Fibroblast of lung (primary cell): Measurements from ENCODE around the gene HPS3. TPM values are rescaled to one million over a fixed set of nuclear protein-coding genes. Genes with fewer than 3 reads are reported as not detected.

ENCODE experiments used
- DNase-seq, 2 donors: peaks; one replicate each; pipeline versions ENCODE4 v3.0.0 to v3.0.0-alpha.2; 2010; ENCODE audit warnings: low read depth in 2 of 2
- H2AFZ ChIP-seq: 2 replicates; pipeline ENCODE4 v1.5.1; 2012; ENCODE audit warnings: low read length, control low read depth, inconsistent platforms
- H3K27ac ChIP-seq: 2 replicates; pipeline ENCODE4 v1.5.1; 2011; ENCODE audit warnings: low read length, control low read depth; ENCODE audit not compliant: insufficient read depth
- H3K27me3 ChIP-seq: 2 replicates; pipeline ENCODE4 v1.5.1; 2011; ENCODE audit warnings: mild to moderate bottlenecking, low read length; ENCODE audit not compliant: control insufficient read depth, insufficient read depth
- H3K36me3 ChIP-seq: 2 replicates; pipeline ENCODE4 v1.5.1; 2011; ENCODE audit warnings: low read length; ENCODE audit not compliant: control insufficient read depth, insufficient read depth
- H3K4me1 ChIP-seq: 2 replicates; pipeline ENCODE4 v1.5.1; 2011; ENCODE audit warnings: low read length; ENCODE audit not compliant: control insufficient read depth, insufficient read depth; ENCODE audit errors: extremely low read depth
- H3K4me2 ChIP-seq: 2 replicates; pipeline ENCODE4 v1.5.1; 2011; ENCODE audit warnings: low read length, control low read depth; ENCODE audit not compliant: insufficient read depth; ENCODE audit errors: extremely low read depth
- H3K4me3 ChIP-seq, 4 experiments: fragments of 200-600 bp in 1 of 4; sonication (generic) in 1 of 4; replicated peaks in 1 of 4; 2 replicates each; pipeline ENCODE4 v1.5.1; 2011 to 2016; ENCODE audit warnings: low read length in 4 of 4, low read depth in 3 of 4, mild to moderate bottlenecking in 3 of 4, control low read depth in 2 of 4, inconsistent platforms in 1 of 4, mixed read lengths in 1 of 4; ENCODE audit not compliant: insufficient read depth in 1 of 4; ENCODE audit errors: control extremely low read depth in 1 of 4
- H3K79me2 ChIP-seq: 2 replicates; pipeline ENCODE4 v1.5.1; 2012; ENCODE audit warnings: mild to moderate bottlenecking, low read length, inconsistent platforms; ENCODE audit not compliant: control insufficient read depth, insufficient read depth
- H3K9ac ChIP-seq: 2 replicates; pipeline ENCODE4 v1.5.1; 2011; ENCODE audit warnings: mild to moderate bottlenecking, low read length, control low read depth; ENCODE audit not compliant: insufficient read depth
- H3K9me3 ChIP-seq: 2 replicates; pipeline ENCODE4 v1.5.1; 2012; ENCODE audit warnings: low read depth, low read length; ENCODE audit not compliant: control insufficient read depth, insufficient read depth
- H4K20me1 ChIP-seq: 2 replicates; pipeline ENCODE4 v1.5.1; 2011; ENCODE audit warnings: low read length; ENCODE audit not compliant: control insufficient read depth, insufficient read depth; ENCODE audit errors: extremely low read depth
- CTCF ChIP-seq, 2 donors: IDR thresholded peaks in 1 of 2; conservative IDR thresholded peaks in 1 of 2; 1 replicate in 1 of 2; 2 replicates in 1 of 2; pipeline ENCODE4 v1.5.1; 2011 to 2012; ENCODE audit warnings: low read length in 2 of 2, control low read depth in 1 of 2, inconsistent platforms in 1 of 2, low read depth in 1 of 2, mild to moderate bottlenecking in 1 of 2
- EZH2 ChIP-seq: IDR thresholded peaks from 2 replicates; pipeline ENCODE4 v1.5.1; 2012; ENCODE audit warnings: low read length, control low read depth, mild to moderate bottlenecking; ENCODE audit errors: missing control alignments
- polyA plus RNA-seq, 2 donors: library from polyadenylated mRNA; depleted of rRNA in 1 of 2; stranded (reverse) in 1 of 2; unstranded in 1 of 2; fragments of >200 nt; gene quantifications; 2 replicates each; pipeline ENCODE4 v1.2.1, GENCODE V29; 2011 to 2012; ENCODE audit warnings: missing spikeins in 1 of 2
- total RNA-seq: library from RNA; depleted of rRNA; stranded (reverse); fragments of >200 nt; gene quantifications from 2 replicates; pipeline ENCODE4 v1.2.1, GENCODE V29; 2014

The HPS3 gene
- total and polyA plus RNA-seq, 2 donors (not counting 1 experiment from before 2014, with no cell fraction given), result 31.0 to 33.4 TPM

DNA sequence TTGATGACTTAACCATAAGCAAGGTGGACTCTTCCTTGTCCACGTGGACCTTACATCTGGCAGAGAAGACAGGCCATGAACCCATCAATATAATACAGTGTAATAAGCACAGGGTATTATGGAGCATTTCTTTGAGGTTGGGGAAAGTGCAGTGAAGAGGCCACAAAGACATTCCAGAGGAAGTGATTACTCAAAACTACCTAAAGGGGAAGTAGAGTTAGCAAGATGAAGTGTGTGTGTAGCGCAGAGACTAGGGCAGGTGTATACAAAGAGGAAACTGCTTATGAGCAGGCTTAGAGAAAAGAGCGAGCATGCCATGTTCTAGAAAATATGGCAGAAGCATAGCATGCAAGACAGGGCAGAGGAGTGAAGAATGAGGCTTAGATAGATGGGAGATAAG lies 74.3 kb downstream of the HPS3 start:
- H3K4me3 ChIP-seq, result no peak overlapping the region
- H2AFZ ChIP-seq, result no peak overlapping the region
- no peak overlapping the region for H3K4me2 ChIP-seq
- H3K9me3 ChIP-seq, result no peaks in the 10 kb centered on the region
- H3K36me3 ChIP-seq, result no peaks in the 10 kb centered on the region
- DNase-seq, result no peak
- no peaks in the 10 kb centered on the region for H3K4me1 ChIP-seq
- no peak overlapping the region for H3K9ac ChIP-seq
- TF ChIP-seq CTCF (conservative IDR thresholded peaks at IDR 0.05 in 1 of 2, IDR thresholded peaks at IDR 0.05 in 1 of 2; ENCODE audit: low read depth in 1 of 2, low read length in 2 of 2) (no peak), EZH2 (no peak)
- no peaks in the 10 kb centered on the region for H4K20me1 ChIP-seq
- H3K79me2 ChIP-seq, result no peaks in the 10 kb centered on the region
- no peaks in the 10 kb centered on the region for H3K27me3 ChIP-seq
- H3K27ac ChIP-seq, result no peak overlapping the region

DNA sequence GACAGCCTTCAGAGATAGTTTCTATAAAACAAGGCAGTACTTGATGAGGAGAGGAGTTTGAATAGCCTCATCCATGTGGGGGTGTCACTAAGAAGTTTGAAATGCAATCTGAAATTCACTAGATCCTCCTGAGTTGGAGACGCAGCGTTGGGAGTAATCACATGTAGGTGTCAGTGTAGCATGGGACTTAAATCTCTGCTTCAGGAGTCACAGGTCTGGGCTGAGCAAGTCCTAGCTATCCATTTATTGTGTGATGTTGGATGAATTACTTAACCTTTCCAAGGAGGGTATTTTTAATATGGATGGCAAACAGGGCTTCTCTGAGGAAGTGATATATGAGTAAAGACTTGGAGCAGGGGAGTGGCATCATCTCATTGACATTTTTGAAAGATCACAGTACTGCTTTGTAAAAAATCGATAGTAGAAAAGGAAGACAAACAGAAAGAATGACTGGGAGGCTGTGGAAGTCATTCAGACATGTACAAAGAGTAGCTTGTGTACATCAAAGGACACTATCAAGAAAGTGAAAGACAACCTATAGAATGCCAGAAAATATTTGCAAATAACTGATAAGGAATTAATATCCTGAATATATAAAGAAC lies 75.1 kb downstream of the HPS3 start:
- H4K20me1 ChIP-seq, result no peaks in the 10 kb centered on the region
- no peaks in the 10 kb centered on the region for H3K36me3 ChIP-seq
- no peaks in the 10 kb centered on the region for H3K4me1 ChIP-seq
- H3K9me3 ChIP-seq, result no peaks in the 10 kb centered on the region
- no peaks in the 10 kb centered on the region for H3K79me2 ChIP-seq
- TF ChIP-seq EZH2, result no peak
- no peak for TF ChIP-seq CTCF (conservative IDR thresholded peaks at IDR 0.05 in 1 of 2, IDR thresholded peaks at IDR 0.05 in 1 of 2; ENCODE audit: low read depth in 1 of 2, low read length in 2 of 2)
- H3K27ac ChIP-seq, result no peak overlapping the region
- no peak overlapping the region for H3K9ac ChIP-seq
- H3K4me3 ChIP-seq, result no peak overlapping the region
- DNase-seq, result no peak
- no peak overlapping the region for H3K4me2 ChIP-seq
- H2AFZ ChIP-seq, result no peak overlapping the region
- H3K27me3 ChIP-seq, result no peaks in the 10 kb centered on the region

DNA sequence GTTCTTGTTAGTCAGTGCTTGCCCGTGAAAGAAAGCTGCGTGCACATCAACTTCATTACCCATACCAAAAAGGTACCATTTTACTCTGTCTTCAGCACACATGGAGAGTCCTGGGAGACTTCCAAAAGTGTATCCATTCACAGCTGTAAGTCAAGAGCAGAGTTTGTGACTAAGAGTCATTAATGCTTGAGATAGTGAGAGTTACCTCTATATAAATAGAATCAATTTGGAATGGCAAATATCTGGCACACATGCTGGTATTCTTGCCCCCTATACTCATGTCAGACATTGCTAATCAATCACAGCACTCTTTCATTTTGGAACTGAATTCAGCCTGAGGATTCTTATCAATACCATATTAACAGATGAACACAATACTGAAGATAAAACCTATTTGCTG lies 78.0 kb downstream of the HPS3 start:
- no peak overlapping the region for H3K9ac ChIP-seq
- H4K20me1 ChIP-seq, result no peaks in the 10 kb centered on the region
- H3K27ac ChIP-seq, result no peak overlapping the region
- H3K4me3 ChIP-seq, result no peak overlapping the region
- no peaks in the 10 kb centered on the region for H3K9me3 ChIP-seq
- no peaks in the 10 kb centered on the region for H3K79me2 ChIP-seq
- no peak overlapping the region for H2AFZ ChIP-seq
- DNase-seq, result peak in 1 of 2 donors; percentile 26
- no peak overlapping the region for H3K4me2 ChIP-seq
- H3K4me1 ChIP-seq, result no peaks in the 10 kb centered on the region
- no peak for TF ChIP-seq CTCF (conservative IDR thresholded peaks at IDR 0.05 in 1 of 2, IDR thresholded peaks at IDR 0.05 in 1 of 2; ENCODE audit: low read depth in 1 of 2, low read length in 2 of 2)
- no peak for TF ChIP-seq EZH2
- H3K27me3 ChIP-seq, result no peaks in the 10 kb centered on the region
- no peaks in the 10 kb centered on the region for H3K36me3 ChIP-seq
